HG03045 (cell line): ENCODE measurements around the gene PPIL1.

Experiments used
- ATAC-seq: cut with Tn5 transposase; IDR thresholded peaks from one replicate; pipeline ENCODE4 v1.9.1; 2021; ENCODE audit warnings: mild to moderate bottlenecking, moderate library complexity; ENCODE audit not compliant: unreplicated experiment

PPIL1 gene

DNA sequence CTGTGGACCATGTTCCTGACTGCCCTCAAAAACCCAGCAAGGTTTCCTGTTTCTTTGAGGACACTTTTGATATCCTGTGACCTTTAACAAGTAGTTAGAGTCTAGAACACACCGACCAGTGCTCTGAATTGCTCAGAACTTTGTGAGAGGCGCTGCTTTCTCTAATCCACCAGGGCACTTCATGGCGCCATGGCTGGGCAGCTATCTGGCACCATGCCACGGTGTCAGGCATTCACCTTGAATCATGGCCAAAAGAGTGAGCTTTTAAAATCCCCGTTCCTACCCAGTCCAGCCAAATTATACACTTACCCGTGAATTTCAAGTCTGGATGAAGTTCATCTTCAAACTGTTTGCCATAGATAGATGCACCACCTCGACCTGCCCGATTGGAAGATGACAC lies 18.3 kb downstream of the PPIL1 start:
- ATAC-seq: no peak

- no peak for ATAC-seq
Measured at GRCh38 chr6:36855750-36856149, 18.9 kb downstream of the PPIL1 start.

DNA sequence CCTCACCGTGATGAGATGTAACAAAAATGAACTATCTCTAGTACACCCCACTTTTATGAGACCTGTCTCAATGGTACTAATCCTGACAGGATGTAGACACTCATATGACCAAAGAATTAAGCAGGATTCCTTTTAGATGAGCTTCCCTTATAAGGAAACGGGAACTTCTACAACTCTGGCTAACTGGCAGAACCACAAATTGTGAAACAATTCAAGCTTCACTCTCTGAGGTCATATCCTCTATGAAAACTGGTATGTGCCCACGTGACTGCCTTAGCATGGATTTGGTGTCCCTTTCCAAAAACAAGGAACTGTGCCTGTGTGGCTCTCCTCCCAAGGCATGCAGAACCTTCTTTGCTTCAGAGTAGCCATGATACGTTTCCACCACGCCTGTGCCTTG lies 21.3 kb downstream of the PPIL1 start:
- no peak for ATAC-seq

DNA sequence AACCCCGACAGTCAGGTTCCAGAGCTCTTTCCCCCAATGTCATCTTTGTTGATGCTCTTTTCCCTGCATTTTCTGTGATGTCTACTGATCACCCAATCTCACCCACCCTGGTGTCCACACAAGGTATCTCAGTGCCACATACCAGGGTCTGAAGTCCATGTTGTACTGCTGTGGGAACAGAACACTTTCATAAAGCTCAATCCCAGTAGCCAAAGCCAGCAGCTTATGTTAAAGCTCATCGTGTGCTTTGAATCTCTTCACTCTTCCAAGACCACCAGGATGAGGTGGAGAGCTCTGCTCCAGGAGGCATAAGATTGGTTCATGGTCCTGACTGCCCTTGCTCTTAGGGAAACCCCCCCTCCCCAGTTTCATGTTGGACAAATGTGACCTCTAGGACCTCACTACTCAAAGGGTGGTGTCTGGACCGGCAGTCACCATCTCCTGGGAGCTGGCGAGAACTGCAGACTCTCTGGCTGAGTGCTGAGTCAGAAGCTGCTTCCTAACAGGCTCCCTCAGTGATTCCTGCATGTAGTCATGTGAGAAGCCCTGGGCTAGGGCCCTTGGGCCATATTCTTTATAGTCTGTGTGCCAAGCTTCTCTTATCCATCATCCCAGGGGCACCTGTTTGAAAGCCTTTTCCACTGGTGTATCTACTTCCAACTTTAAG lies 22.0 kb downstream of the PPIL1 start:
- ATAC-seq: no peak

DNA sequence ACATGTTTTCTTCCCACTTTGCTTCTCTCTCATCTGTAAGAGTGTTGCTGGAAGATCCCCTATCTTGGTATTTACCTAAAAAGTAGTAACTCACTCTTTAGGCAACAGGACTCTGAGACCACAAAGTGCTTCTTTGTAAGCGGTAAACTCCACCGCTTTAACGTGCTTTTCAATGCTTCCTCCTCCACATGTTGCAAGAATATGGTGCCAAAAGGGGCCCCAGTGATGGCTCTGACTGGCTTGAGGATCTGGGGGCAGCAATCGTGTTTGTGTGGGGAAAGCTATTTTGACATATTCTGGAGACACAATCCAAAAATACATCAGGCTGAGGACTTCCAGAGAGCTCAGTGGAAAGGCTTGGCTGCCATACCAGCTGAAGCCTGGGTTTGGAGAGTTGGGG lies 23.0 kb downstream of the PPIL1 start:
- ATAC-seq: no peak

DNA sequence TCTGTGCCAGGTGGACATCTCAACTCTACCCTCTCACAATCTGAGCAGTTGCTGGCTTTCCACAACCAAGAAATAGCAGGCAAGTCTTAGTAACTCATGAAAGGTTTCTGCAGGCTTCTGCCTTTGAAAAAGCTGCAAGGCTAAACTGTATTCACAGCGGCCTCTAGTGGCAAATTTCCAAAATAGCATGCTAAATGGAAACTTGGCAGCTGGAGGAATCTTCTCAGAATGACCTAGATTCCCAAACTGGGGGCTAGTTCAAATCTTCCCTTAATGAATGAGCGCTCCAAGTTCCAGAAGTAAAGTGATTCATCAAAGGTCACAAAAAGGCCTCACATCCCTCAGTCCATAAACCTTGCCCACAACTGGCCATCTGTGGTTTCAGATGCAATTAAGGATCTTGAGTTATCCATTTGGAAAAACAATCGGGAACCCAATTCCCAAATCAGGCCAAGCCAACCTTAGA lies 23.4 kb downstream of the PPIL1 start:
- no peak for ATAC-seq

- ATAC-seq: no peak
Measured at GRCh38 chr6:36850021-36850420, 24.6 kb downstream of the PPIL1 start.

- ATAC-seq: no peak
Measured at GRCh38 chr6:36848658-36849441, 25.8 kb downstream of the PPIL1 start.

DNA sequence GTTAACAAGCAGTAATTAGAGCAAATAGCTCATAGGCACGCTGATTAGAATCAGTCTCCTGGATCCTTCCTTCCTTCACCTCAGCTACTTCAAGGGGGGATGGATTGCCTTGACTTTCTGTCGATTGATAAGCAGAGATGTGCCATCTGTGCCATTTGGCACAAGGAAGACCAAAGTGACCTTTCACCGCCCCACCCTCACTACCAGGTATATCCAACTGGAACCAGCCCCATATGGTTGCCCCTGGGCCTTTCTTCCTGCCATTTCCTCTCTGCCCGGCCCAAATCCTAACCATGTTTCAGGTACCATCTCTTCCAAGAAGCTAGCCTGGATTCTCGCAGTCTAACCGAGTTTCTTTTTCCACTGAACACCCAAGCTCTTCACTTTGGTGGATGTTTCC lies 26.6 kb downstream of the PPIL1 start:
- ATAC-seq: no peak

GRCh38 chr6:36847152-36847551 lies 27.5 kb downstream of the PPIL1 start:
- ATAC-seq: no peak

DNA sequence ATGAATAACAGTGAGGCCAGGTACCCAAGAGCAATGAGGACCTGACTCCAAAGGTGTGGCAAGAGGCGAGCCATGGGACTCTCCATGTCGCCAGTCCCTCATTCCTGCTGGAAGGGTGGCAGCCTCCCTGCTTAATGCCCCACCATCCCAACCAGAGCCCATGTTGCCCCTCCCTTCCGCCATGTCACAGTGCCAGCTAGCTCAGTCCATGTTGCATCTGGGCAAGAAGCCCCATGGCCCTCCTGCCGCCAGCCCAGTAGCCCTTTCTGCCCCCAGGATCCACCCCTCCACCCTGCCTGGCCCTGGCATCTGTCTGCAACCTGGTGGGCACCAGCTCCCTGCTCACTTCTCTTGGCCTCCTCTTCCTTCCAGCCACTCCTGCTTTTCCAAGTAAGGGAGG lies 29.4 kb downstream of the PPIL1 start:
- ATAC-seq: no peak

GRCh38 chr6:36844232-36845170 lies 30.1 kb downstream of the PPIL1 start:
- ATAC-seq: no peak

DNA sequence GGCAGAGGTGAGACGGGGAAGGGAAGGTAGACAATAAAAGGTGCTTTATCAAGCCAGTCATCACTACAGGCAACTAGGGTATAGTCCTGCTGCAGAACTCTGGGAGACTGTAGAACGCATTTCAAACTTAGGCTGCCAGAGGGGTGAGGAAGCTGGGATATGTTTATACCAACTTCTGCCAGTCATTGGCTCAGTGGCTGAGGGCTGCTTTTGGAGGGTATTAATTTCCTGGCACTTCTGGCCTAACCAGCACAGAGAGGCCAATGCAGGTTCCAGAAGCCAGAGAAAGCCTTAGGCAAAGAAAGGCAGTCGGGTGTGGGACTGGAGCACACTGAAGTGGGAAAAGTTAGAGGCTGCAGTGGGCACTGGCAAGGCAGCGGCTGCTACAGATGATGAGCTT lies 31.4 kb downstream of the PPIL1 start:
- no peak for ATAC-seq

DNA sequence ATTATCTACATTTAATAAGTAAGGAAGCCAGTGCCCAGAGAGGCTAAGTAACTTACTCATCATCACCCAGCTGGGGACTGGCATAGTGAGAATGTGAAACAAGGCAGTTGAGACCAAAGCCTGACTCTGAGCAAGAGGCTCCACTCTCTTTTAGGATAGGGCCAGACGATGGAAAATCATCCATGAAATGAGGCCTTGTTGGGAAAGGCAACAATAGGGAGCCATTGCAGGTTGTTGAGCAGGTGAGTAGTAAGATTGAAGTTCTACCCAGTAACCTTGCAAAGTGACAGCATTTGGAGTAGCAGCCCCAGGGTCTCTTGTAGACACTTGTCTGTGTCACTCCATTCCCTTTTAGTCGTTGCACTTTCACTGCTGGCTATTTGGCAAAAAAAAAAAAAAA lies 32.8 kb downstream of the PPIL1 start:
- no peak for ATAC-seq

DNA sequence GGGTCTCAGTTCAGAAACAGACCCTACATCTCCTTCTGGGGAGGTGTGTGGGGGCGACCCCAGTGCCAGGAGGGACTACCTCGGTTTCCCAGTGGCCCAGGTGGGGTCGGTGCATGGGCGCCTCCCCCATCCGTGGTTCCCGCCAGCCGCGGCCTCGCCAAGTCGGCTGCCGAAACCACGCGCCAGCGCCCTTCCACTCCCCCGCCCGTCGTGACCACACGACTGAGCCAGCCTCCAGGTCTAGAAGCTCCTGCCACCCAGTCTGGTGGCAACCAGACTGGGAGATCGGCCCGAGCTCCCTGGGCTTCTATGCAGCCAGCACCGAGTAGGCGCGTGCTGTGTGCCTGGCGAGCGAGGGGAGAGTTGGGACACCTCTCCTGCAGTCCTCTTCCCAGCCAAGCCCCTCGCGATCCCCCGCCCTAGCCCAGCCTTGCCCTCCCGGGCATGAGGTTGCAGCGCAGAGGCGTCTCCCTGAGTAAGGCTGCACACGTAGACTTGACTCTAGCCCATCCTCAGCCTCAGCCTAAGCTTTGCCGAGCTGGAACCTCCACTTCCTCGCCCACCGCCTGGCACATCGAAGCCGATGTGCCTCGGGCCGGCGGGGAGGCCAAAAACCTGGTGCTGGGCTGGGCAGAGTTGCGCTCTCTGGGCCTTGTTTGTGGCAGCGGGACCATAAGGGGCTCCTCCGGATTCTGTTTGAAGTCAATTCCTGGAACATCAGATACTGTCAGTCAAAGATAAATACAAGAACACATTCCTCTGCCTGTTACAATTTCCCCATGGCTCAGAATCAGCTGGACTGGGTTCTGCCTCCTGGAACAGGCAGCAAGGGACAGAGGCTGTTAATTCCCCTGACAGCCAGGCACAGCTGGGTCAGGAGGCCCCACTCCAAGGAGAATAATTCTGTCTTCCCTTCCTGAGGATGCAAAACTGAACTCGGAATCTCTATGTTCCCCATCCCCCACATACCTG lies 33.9 kb downstream of the PPIL1 start:
- ATAC-seq: no peak

- ATAC-seq: no peak
Measured at GRCh38 chr6:36839749-36840431, 34.7 kb downstream of the PPIL1 start.

DNA sequence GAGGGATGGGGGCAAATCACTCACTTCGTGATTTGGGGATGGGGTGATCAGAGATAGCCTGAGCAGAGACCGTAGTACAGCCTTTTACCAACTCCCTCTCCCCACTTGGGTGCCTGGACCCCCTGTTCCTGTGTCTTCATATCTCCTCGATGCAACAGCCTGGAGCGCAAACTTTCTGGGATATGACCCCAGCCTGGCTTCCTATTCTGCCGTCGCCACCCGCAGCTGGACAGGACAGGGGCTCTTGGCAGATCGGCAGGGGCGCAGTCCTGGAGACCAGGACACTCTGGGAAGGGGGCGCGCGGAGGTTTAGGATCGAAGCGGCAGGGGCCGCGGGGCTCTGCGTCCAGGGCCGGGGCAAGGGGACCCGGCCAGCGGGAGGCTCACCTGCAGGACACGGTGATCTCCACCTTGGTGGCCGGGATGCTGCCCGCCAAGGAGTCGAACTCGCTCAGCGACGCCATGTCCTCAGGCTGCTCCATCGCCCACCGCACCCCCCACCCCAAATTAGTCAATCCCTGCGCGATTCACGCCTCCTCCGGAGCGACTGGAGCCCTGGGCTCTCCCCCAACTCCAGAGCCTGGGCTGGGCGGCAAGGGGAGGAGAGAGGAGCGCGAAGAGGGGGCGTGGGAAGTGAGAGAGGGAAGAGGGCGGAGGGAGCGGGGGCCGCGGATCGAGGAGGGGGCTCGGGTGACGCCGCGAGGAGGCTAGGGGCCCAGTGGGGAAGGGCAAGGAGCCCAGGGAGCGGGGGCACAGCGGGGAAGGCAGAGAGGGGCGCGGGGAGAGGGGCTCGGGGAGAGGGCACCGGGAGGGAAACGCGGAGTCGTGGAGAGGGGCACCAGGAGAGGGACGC lies 35.5 kb downstream of the PPIL1 start, which contains the start of gene CPNE5:
Gene CPNE5 (minus strand): TSS at position 549 of the 853 bp plus-strand sequence. CDS start 67 bp downstream, at position 482.
- ATAC-seq: no peak

DNA sequence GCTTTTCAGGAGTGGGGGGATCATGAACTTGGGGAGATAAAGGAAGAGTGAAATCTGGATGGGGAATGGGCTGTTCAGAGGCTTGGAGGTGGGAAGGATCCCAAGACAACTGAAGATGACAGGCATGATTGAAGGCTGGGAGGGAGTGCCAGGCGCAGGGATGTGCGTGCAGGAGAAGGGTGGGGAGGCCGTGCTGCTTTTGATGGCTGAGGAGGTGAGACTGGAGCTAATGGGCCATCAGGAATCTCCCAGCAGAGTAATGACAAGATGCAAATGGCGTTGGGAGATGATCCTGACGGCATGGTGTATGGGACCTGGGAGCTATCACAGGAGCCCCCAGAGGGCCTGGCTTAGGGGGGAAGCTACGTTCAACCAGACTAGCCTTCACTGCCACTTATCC lies 36.9 kb downstream of the PPIL1 start:
- ATAC-seq: no peak

- no peak for ATAC-seq
Measured at GRCh38 chr6:36837022-36837339, 37.6 kb downstream of the PPIL1 start.
